Activated T-cell treated with anti-CD3 and anti-CD28 coated beads, Interleukin-2, amount 50 U/mL, for 72 hours (primary cell): ENCODE measurements around the gene CALCOCO2. TPM values are rescaled to one million over a fixed set of nuclear protein-coding genes. Genes with fewer than 3 reads are reported as not detected.
"Not testable (repeated sequence)": the region's sequence is repeated elsewhere in the genome, so short reads cannot be mapped to it uniquely, and the experiment has no call there.

Experiments used
- ATAC-seq, 2 donors: fragments of 150-1000 bp; cut with Tn5 transposase; replicated peaks in 1 of 2; 2 replicates each; pipeline ENCODE4 v1.10.0; 2021; ENCODE audit warnings: moderate library complexity in 2 of 2, mild to moderate bottlenecking in 1 of 2
- DNase-seq, 2 donors: peaks; one replicate each; pipeline ENCODE4 v3.0.0; 2021 to 2022; ENCODE audit warnings: mixed read lengths in 1 of 2
- H3K27ac Mint-ChIP-seq: one replicate; pipeline ENCODE4 v1.8.0; 2022; ENCODE audit warnings: mild to moderate bottlenecking, moderate library complexity, mixed read lengths
- H3K27me3 Mint-ChIP-seq: one replicate; pipeline ENCODE4 v1.8.0; 2022; ENCODE audit warnings: low read depth, mixed read lengths
- H3K36me3 Mint-ChIP-seq, 2 donors: one replicate each; pipeline ENCODE4 v1.8.0; 2022; ENCODE audit warnings: mixed read lengths in 2 of 2, mild to moderate bottlenecking in 1 of 2; ENCODE audit not compliant: insufficient read depth in 2 of 2
- H3K4me1 Mint-ChIP-seq: one replicate; pipeline ENCODE4 v1.8.0; 2022; ENCODE audit warnings: low read depth, mixed read lengths
- H3K4me3 Mint-ChIP-seq, 2 donors: one replicate each; pipeline ENCODE4 v1.8.0; 2022; ENCODE audit warnings: mild to moderate bottlenecking in 2 of 2, mixed read lengths in 2 of 2, moderate library complexity in 2 of 2
- H3K9me3 Mint-ChIP-seq, 2 donors: one replicate each; pipeline ENCODE4 v1.8.0; 2022; ENCODE audit warnings: mixed read lengths in 2 of 2
- total RNA-seq, 2 donors: library from RNA; stranded (reverse); gene quantifications; one replicate each; pipeline ENCODE4 v1.2.3, GENCODE V29; 2022

CALCOCO2 gene
- total RNA-seq, 2 donors from 2014 or later, result 97.0 to 132 TPM

DNA sequence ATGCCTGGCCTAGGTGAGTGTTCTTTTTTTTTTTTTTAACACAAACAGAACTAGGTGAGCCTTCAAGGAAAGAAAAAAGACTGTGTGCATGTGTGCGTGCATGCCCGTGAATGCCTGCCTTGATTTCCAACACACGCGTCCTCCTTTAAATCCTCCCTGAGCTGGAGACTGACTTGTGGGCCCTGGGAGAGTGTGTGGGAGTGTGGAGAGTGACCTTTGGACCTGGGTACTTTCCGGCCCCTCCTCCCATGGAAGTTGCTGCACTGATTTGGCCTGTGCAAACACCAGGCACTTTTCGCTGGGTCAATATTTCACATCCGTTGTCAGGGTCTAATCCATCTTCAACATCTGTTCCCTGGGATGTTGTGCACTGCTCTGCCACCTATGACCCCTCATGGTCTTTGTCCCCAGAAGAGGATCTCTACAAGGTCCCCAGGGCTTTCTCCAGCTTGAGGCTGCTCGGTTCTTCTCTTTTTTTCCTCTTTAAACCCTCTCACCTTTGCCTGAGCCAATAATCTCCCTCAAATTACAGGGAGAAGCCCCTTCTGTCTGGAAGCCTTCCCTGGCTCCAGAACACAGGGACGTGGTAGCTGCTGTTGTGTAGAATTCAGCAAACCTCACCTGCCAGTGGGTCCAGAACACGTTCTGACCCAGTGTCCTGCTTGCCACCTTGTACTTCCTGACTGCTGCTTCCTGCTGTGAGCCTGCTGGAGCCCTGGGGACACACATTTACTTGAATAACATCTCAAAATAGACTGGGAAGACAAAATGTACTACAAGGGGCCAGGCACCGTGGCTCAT lies 40.9 kb downstream of the CALCOCO2 start:
- Mint-ChIP-seq H3K27ac (no peak overlapping the region), H3K9me3 (no peaks in the 10 kb centered on the region), H3K4me1 (no peaks in the 10 kb centered on the region), H3K36me3 (no peaks in the 10 kb centered on the region), H3K4me3 (no peak overlapping the region), H3K27me3 (no peaks in the 10 kb centered on the region)
- DNase-seq, result no peak
- ATAC-seq, result no peak

DNA sequence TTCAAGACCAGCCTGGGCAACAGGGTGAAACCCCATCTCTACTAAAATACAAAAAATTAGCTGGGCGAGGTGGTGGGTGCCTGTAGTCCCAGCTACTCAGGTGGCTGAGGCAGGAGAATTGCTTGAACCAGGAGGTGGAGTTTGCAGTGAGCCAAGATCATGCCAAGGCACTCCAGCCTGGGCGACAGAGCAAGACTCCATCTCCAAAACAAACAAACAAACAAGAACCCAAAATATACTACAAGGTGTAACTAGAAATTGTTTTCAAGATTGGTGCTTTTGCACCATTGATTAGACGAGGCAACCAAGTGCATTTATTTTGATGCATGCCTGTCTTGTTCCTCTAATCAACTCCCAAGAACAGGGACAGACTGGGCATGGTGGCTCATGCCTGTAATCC lies 41.6 kb downstream of the CALCOCO2 start:
- not testable (repeated sequence) for H3K4me3 Mint-ChIP-seq, H3K9me3 Mint-ChIP-seq, H3K36me3 Mint-ChIP-seq, H3K27ac Mint-ChIP-seq, ATAC-seq, DNase-seq, H3K4me1 Mint-ChIP-seq, H3K27me3 Mint-ChIP-seq

DNA sequence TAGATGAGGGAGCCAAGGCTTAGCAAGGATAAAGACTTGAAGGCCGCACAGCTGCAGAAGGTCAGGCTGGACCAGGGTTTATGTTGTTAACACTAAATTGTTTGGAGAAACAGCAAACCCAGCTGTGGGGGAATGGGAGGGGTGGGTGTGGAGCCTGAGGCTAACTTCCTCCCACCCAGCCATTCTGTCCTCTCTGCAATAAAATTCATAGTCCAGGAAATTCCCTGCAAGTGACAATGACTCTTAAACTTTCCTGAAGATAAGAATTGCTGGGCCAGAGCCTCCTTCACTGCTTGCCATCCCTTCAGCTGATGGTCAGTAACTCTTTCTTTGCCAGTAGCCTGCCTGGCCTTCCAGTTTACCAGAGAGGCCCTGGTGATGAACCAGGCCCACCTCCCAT lies 42.4 kb downstream of the CALCOCO2 start:
- DNase-seq, result no peak

DNA sequence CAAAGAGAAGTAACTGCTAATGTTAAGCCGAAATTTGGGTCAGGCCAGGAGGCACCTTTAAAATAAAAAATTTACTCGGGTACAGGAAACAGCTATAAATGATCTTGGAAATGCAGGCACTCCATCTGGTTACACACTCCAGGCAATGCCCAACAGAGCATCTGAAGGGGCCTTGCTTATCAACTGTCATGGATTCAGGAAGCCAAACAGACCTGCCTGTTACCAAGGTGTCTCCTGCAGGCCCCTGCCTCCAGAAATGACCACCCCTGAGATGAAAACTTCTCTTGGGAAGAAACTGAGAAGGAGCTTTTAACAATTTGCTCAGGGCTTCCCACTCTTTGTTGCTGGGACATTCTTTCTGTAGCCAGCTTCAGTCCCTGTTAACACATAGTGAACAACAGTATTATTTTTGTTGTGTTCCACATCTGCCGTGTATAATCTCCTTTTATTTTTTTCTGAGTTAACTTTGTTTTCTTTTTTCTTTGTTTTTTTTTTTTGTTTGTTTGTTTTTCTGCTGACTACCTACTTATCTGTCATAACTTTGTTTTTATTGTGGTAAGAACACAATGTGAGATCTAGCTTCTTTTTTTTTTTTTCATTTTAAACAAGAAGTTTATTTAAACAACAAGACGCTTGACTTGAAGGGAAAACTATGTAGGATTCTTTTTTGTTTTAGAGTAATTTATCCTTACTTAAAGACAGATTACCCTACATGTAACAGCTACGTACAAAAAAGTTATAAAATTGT lies 43.0 kb downstream of the CALCOCO2 start:
- no peaks in the 10 kb centered on the region for H3K36me3 Mint-ChIP-seq
- H3K27me3 Mint-ChIP-seq, result no peaks in the 10 kb centered on the region
- no peak overlapping the region for H3K4me3 Mint-ChIP-seq
- no peak for DNase-seq
- H3K27ac Mint-ChIP-seq, result no peak overlapping the region
- no peaks in the 10 kb centered on the region for H3K4me1 Mint-ChIP-seq
- ATAC-seq, result no peak
- H3K9me3 Mint-ChIP-seq, result no peaks in the 10 kb centered on the region

More for the DNA sequence above, 42.4 kb downstream of the CALCOCO2 start:
- H3K9me3 Mint-ChIP-seq, result no peaks in the 10 kb centered on the region
- H3K36me3 Mint-ChIP-seq, result no peaks in the 10 kb centered on the region
- H3K27me3 Mint-ChIP-seq, result no peaks in the 10 kb centered on the region
- H3K27ac Mint-ChIP-seq, result no peak overlapping the region
- no peaks in the 10 kb centered on the region for H3K4me1 Mint-ChIP-seq
- no peak for ATAC-seq
- no peak overlapping the region for H3K4me3 Mint-ChIP-seq

DNA sequence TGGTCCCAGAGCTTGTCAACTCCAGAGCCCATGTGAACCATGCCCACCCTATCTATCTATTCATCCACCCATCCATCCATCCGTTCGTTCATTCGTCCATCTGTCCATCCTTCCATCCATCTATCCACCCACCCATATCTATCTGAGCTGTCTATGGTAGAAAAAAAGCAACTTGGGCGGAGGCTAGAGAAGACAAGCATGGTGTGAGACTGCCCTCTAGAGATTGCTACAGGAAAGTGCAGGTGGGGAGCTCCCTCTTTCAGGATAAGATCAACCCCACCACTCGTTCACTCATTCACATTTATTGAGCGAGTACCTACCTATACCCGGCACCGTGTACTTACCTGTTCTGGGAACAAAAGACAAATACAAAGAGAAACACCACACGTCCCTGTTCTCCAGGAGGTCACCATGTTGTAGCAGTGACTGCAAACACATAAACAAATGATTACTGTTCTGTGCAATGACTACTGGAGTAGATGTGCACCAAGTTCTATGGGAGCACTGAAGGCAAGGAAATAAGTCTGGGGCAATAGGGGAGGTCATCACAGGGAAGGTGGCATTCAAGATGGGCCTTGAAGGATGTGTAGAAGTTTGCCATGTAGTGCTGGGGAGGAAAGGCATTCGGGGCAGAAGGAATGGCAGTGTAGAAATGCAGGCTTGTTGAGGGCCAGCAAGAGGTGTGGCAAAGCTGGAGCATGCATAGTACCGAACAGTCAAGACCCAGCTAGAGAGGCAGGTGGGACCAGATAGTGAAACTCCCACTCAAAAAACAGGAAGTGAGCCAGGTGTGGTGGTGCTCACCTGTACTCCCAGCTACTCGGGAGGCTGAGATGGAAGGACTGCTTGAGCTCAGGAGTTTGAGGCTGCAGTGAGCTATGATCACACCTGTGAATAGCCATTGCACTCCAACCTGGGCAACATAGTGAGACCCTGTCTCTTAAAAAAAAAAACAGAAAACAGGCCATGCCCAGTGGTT lies 48.4 kb downstream of the CALCOCO2 start:
- H3K4me1 Mint-ChIP-seq, result no peaks in the 10 kb centered on the region
- ATAC-seq, result peak; percentile 82 to 86

DNA sequence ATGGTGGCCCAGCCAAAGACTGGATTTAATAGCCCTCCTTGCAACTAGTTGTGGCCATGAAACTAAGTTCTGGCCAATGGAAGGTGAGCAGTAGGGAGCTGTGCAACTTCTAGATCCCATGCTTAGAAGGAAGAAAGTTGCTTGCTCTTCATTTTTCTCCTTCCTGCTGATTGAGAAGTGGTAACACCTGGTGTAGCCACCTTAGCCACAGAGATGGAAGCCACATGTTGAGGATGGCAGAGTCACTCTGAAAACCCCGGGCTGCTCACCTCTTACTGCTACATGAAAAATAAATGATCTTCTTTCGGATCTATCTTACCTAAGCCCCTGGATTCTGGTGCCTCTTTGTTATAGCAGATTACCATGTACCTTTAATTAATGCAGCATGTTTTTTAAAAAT lies 51.4 kb downstream of the CALCOCO2 start:
- Mint-ChIP-seq H3K9me3 (no peaks in the 10 kb centered on the region), H3K4me3 (no peak overlapping the region), H3K4me1 (peaks cover 8% of the 10 kb centered on the region), H3K27me3 (no peaks in the 10 kb centered on the region), H3K27ac (no peak overlapping the region), H3K36me3 (no peaks in the 10 kb centered on the region)
- DNase-seq, result no peak
- ATAC-seq, result no peak

More for the DNA sequence above, 48.4 kb downstream of the CALCOCO2 start:
- Mint-ChIP-seq H3K36me3 (no peaks in the 10 kb centered on the region), H3K9me3 (no peaks in the 10 kb centered on the region), H3K4me3 (no peak overlapping the region), H3K27me3 (no peaks in the 10 kb centered on the region), H3K27ac (no peak overlapping the region)
- DNase-seq, result peak; percentile 54 to 63

DNA sequence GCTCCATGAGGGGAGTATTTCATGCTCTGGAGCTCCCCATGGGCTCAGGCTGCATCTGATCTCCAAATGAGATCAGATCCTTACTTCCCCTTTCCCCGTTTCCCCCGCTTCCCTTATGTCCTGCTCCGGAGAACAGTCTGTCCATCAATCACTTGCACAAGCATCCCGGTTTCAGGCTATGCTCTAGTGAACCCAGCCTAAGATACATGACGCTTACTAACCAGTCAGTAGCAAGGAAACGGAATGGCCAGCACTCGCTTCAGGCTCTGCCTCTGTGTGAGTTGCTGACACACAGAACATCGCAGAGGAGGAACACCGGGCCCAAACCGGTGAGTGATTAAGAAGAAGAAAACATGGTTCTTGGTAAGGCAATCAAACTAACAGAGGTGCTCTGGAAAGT lies 52.3 kb downstream of the CALCOCO2 start:
- DNase-seq (no peak), ATAC-seq (no peak)
- Mint-ChIP-seq H3K4me3 (no peak overlapping the region), H3K9me3 (no peaks in the 10 kb centered on the region), H3K27me3 (no peaks in the 10 kb centered on the region), H3K4me1 (peaks cover 8% of the 10 kb centered on the region), H3K27ac (no peak overlapping the region), H3K36me3 (no peaks in the 10 kb centered on the region)

DNA sequence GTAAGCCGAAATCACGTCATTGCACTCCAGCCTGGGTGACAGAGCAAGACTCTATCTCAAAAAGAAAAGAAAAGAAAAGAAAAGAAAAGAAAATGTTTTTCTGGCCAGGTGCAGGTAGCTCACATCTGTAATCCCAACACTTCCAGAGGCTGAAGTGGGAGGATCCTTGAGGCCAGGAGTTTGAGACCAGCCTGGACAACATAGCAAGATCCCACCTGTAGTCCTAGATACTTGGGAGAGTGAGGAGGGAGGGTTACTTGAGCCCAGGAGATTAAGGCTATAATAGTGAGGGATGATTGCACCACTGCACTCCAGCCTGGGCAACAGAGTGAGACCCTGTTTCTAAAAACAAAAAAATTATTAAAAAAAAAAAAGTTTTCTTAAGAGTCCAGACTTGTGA lies 59.3 kb downstream of the CALCOCO2 start:
- Mint-ChIP-seq H3K27me3 (no peaks in the 10 kb centered on the region), H3K9me3 (no peaks in the 10 kb centered on the region), H3K4me3 (no peak overlapping the region), H3K4me1 (peaks cover 37% of the 10 kb centered on the region), H3K36me3 (peaks cover 0 to 5% of the 10 kb centered on the region in 2 donors), H3K27ac (no peak overlapping the region)
- DNase-seq, result no peak
- ATAC-seq, result no peak

DNA sequence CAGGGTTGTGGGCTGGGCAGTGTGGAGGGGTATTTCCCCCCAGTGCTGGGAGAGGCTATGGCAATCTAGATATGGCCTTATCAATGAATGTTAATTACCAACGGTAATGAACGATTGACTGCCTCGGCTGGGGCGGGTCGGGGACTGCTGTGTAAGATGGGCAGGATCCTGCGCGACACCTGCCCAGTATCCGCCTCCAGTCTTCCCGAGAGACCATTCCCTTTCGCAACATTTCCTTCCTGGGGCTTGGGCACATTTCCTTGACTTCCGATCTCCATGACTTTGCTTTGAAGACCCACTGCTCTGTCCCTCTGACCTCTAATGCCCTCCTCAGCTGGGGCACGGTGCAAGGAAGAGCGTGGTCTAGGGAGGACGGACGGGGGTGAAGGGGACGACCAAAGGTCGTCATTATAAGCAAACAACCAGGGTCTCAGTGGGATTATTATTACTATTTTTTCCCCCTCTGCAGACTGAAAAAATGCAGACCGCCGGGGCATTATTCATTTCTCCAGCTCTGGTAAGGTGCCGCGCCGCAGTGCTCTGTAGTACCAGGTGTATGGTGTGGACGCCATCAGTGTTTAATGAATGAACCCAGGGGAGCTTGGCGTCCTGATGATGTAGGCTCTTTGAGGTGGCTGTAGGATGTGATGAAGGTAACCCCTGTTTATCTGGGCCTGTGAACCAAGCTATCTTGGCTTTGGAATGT lies 62.3 kb downstream of the CALCOCO2 start:
- H3K4me3 Mint-ChIP-seq, result peak overlapping the region; percentile 94 to 96
- H3K27me3 Mint-ChIP-seq, result no peaks in the 10 kb centered on the region
- H3K9me3 Mint-ChIP-seq, result no peaks in the 10 kb centered on the region
- DNase-seq (no peak), ATAC-seq (no peak)
- H3K4me1 Mint-ChIP-seq, result peaks cover 59% of the 10 kb centered on the region
- peak overlapping the region; percentile 93 for H3K27ac Mint-ChIP-seq
- peaks cover 5 to 7% of the 10 kb centered on the region in 2 donors for H3K36me3 Mint-ChIP-seq

DNA sequence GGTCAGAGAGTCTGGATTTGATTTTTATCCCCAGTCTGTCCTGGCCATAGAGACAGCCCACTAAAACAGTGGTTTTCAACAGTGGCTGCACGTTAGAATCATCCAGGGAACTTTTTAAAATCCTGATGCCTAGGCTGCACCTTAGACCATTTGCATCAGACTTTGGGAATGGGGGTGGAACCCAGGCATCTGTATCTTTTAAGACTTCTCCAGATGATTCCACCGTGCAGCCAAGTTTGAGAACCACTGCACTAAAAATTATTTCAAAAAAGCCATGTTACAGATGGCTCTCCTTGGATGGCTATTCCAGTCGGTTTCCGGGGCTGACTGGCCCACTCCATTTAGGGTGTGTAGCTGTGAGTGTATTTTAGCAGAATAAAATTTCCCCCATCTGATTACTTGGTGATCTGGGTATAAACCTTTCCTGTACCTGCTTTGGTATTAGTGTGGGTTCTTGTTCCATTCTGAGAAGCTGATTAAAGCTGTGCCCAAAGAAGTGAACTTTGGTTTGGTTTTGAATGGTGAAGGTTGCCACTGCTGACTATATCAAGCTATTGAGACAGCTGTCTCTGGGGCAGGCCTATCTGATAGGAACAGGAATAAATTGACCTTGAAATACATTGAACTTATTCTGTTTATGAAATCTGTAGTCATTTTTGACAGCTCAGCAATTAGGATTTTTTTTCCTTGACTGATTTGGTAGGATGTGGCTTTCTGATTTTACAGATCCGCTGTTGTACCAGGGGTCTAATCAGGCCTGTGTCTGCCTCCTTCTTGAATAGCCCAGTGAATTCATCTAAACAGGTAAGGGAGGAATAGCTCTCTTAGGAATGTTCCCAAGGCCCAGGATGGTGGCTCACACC lies 63.0 kb downstream of the CALCOCO2 start:
- H3K36me3 Mint-ChIP-seq, result peaks cover 5 to 7% of the 10 kb centered on the region in 2 donors
- peak overlapping the region; percentile 93 for H3K27ac Mint-ChIP-seq
- H3K4me3 Mint-ChIP-seq, result peak overlapping the region; percentile 94 to 96
- no peaks in the 10 kb centered on the region for H3K9me3 Mint-ChIP-seq
- DNase-seq (no peak), ATAC-seq (no peak)
- H3K4me1 Mint-ChIP-seq, result peaks cover 59% of the 10 kb centered on the region
- no peaks in the 10 kb centered on the region for H3K27me3 Mint-ChIP-seq

DNA sequence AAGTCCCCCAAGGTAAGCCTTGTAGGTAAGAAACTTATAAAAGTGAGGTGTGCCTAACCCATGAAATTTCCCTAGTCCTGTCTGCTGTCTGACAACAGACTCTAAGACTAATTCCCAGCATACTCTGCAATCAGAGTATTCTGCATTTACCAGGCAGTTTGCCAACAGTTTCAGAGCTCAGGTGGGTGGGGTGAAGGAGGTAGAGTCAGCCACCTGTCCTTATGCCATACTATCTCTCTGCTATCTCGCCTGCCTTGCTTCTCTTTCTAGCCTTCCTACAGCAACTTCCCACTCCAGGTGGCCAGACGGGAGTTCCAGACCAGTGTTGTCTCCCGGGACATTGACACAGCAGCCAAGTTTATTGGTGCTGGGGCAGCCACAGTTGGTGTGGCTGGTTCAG lies 64.1 kb downstream of the CALCOCO2 start:
- Mint-ChIP-seq H3K9me3 (no peaks in the 10 kb centered on the region), H3K27ac (no peak overlapping the region), H3K36me3 (peaks cover 5 to 7% of the 10 kb centered on the region in 2 donors), H3K4me1 (peaks cover 59% of the 10 kb centered on the region), H3K27me3 (no peaks in the 10 kb centered on the region), H3K4me3 (no peak overlapping the region)
- DNase-seq (no peak), ATAC-seq (no peak)

DNA sequence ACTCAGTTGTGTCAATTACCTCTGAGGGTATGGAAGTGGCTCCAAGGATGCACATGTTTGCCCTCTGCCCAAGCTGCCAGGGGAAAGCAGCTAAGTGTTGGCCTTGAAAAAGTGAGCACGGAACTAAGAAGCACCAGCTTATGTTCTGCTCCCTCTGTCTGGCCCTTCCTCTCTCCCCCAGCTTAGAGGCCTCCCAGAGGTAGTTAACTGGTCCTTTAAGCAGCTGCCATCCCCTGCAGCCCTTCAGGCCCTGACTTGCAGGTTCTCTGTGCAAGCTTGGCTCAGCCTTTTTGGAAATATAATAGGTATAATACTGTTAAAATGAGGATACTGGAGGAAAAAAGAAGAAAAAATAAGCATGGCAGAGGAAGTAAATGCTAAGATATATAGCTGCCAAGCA lies 70.4 kb downstream of the CALCOCO2 start:
- no peak for DNase-seq
- Mint-ChIP-seq H3K4me3 (no peak overlapping the region), H3K9me3 (no peaks in the 10 kb centered on the region), H3K4me1 (peaks cover 13% of the 10 kb centered on the region), H3K27ac (no peak overlapping the region), H3K36me3 (peaks cover 0 to 2% of the 10 kb centered on the region in 2 donors), H3K27me3 (no peaks in the 10 kb centered on the region)
- no peak for ATAC-seq
